HEK293 (cell line): ENCODE measurements around the gene TDRD10.

Source experiments
- CTCF ChIA-PET: fragments of 350-600 bp; formaldehyde crosslinking; extraction: SDS; loops from one replicate; lab custom pipeline; 2021; ENCODE audit warnings: antibody characterized with exemption; lab: Yijun Ruan, JAX
- POLR2A ChIA-PET: fragments of 300-600 bp; formaldehyde crosslinking; extraction: SDS; loops from one replicate; lab custom pipeline; 2020; ENCODE audit warnings: antibody characterized with exemption, inconsistent platforms; lab: Yijun Ruan, JAX
- H3K27ac ChIP-seq: fragments of 200-500 bp; sonication (Bioruptor generic); 2 replicates; pipeline ENCODE4 v1.5.1; 2014; ENCODE audit warnings: low read depth, low read length, control low read depth, inconsistent platforms; ENCODE audit errors: extremely low read depth
- H3K36me3 ChIP-seq, 2 experiments: fragments of 200-500 bp in 1 of 2; sonication (Bioruptor generic) in 1 of 2; 1 replicate in 1 of 2; 2 replicates in 1 of 2; pipeline ENCODE4 v1.5.1; 2014 to 2017; ENCODE audit warnings: inconsistent platforms in 2 of 2, low read length in 2 of 2; ENCODE audit not compliant: control insufficient read depth in 2 of 2, insufficient read depth in 1 of 2
- H3K4me1 ChIP-seq: fragments of 200-500 bp; sonication (Bioruptor generic); 2 replicates; pipeline ENCODE4 v1.5.1; 2014; ENCODE audit warnings: mild to moderate bottlenecking, low read length, inconsistent platforms; ENCODE audit not compliant: control insufficient read depth, insufficient read depth
- H3K4me3 ChIP-seq: 2 replicates; pipeline ENCODE4 v1.5.1; 2011; ENCODE audit warnings: low read depth, mild to moderate bottlenecking, control low read depth, low read length, moderate library complexity
- H3K9me3 ChIP-seq: fragments of 200-500 bp; sonication (Bioruptor generic); 2 replicates; pipeline ENCODE4 v1.5.1; 2014; ENCODE audit warnings: low read depth, low read length, inconsistent platforms; ENCODE audit not compliant: control insufficient read depth, insufficient read depth
- GFI1B ChIP-seq: fragments of 450-650 bp; formaldehyde crosslinking; IDR thresholded peaks from 2 replicates; pipeline ENCODE4 v1.5.1; 2016; ENCODE audit warnings: missing biosample characterization, missing genetic modification characterization
- PATZ1 ChIP-seq: fragments of 450-650 bp; formaldehyde crosslinking; IDR thresholded peaks from 2 replicates; pipeline ENCODE4 v1.5.1; 2016; ENCODE audit warnings: missing biosample characterization, missing genetic modification characterization
- REPIN1 ChIP-seq: fragments of 450-650 bp; formaldehyde crosslinking; IDR thresholded peaks from 2 replicates; pipeline ENCODE4 v1.5.1; 2017; ENCODE audit warnings: missing biosample characterization, missing genetic modification characterization, low read depth
- SALL2 ChIP-seq: fragments of 450-650 bp; formaldehyde crosslinking; IDR thresholded peaks from 2 replicates; pipeline ENCODE4 v1.5.0; 2017; ENCODE audit warnings: missing biosample characterization, mild to moderate bottlenecking, missing genetic modification characterization, borderline replicate concordance
- SCRT2 ChIP-seq: fragments of 450-650 bp; formaldehyde crosslinking; IDR thresholded peaks from 2 replicates; pipeline ENCODE4 v1.5.1; 2016; ENCODE audit warnings: missing biosample characterization, missing genetic modification characterization
- SP2 ChIP-seq: fragments of 450-650 bp; formaldehyde crosslinking; IDR thresholded peaks from 2 replicates; pipeline ENCODE4 v1.5.1; 2016; ENCODE audit warnings: missing biosample characterization, missing genetic modification characterization
- ZBTB1 ChIP-seq: fragments of 450-650 bp; formaldehyde crosslinking; IDR thresholded peaks from 2 replicates; pipeline ENCODE4 v1.5.1; 2016; ENCODE audit warnings: missing biosample characterization, missing genetic modification characterization
- ZBTB48 ChIP-seq: fragments of 450-650 bp; formaldehyde crosslinking; IDR thresholded peaks from 2 replicates; pipeline ENCODE4 v1.5.1; 2016; ENCODE audit warnings: missing biosample characterization, missing genetic modification characterization
- ZFP3 ChIP-seq: fragments of 450-650 bp; formaldehyde crosslinking; IDR thresholded peaks from 2 replicates; pipeline ENCODE4 v1.5.1; 2016; ENCODE audit warnings: low read depth, missing biosample characterization, missing genetic modification characterization
- ZNF18 ChIP-seq: fragments of 450-650 bp; formaldehyde crosslinking; IDR thresholded peaks from 2 replicates; pipeline ENCODE4 v1.5.1; 2016; ENCODE audit warnings: missing biosample characterization, missing genetic modification characterization
- ZNF211 ChIP-seq: fragments of 450-650 bp; formaldehyde crosslinking; IDR thresholded peaks from 2 replicates; pipeline ENCODE4 v1.5.1; 2016; ENCODE audit warnings: low read depth, missing biosample characterization, missing genetic modification characterization
- ZNF324 ChIP-seq: fragments of 450-650 bp; formaldehyde crosslinking; IDR thresholded peaks from 2 replicates; pipeline ENCODE4 v1.5.1; 2016; ENCODE audit warnings: missing biosample characterization, missing genetic modification characterization
- ZNF335 ChIP-seq: fragments of 450-650 bp; formaldehyde crosslinking; conservative IDR thresholded peaks from 2 replicates; pipeline ENCODE4 v1.5.1; 2016; ENCODE audit warnings: missing biosample characterization, missing genetic modification characterization
- ZNF391 ChIP-seq: fragments of 450-650 bp; formaldehyde crosslinking; IDR thresholded peaks from 2 replicates; pipeline ENCODE4 v1.5.1; 2016; ENCODE audit warnings: low read depth, missing biosample characterization, missing genetic modification characterization, borderline replicate concordance
- ZNF585B ChIP-seq: fragments of 450-650 bp; formaldehyde crosslinking; IDR thresholded peaks from 2 replicates; pipeline ENCODE4 v1.5.1; 2016; ENCODE audit warnings: missing biosample characterization, missing genetic modification characterization
- ZSCAN16 ChIP-seq: fragments of 450-650 bp; formaldehyde crosslinking; IDR thresholded peaks from 2 replicates; pipeline ENCODE4 v1.5.1; 2016; ENCODE audit warnings: missing biosample characterization, missing genetic modification characterization
- ZSCAN30 ChIP-seq: fragments of 450-650 bp; IDR thresholded peaks from 2 replicates; pipeline ENCODE4 v1.5.1; 2018; ENCODE audit warnings: missing biosample characterization, mild to moderate bottlenecking, missing genetic modification characterization, moderate library complexity
- TF ChIP-seq, protein P1 (sequence below): fragments of 450-650 bp; formaldehyde crosslinking; IDR thresholded peaks from 2 replicates; pipeline ENCODE4 v1.5.1; 2016; ENCODE audit warnings: missing biosample characterization, missing genetic modification characterization
- TF ChIP-seq, protein P2 (sequence below): fragments of 450-650 bp; formaldehyde crosslinking; conservative IDR thresholded peaks from 2 replicates; pipeline ENCODE4 v1.5.1; 2016; ENCODE audit warnings: low read depth, missing biosample characterization, missing genetic modification characterization

Gene TDRD10

GRCh38 chr1:154512760-154513159 lies 10.7 kb downstream of the TDRD10 start (continued):
- TF ChIP-seq ZSCAN30 (tag by site-specific recombination) = no peak
- no peak for TF ChIP-seq PATZ1 (tag by site-specific recombination)
- no peak for TF ChIP-seq ZBTB1
- TF ChIP-seq ZBTB48 (tag by site-specific recombination) = no peak
- TF ChIP-seq, protein P1, sequence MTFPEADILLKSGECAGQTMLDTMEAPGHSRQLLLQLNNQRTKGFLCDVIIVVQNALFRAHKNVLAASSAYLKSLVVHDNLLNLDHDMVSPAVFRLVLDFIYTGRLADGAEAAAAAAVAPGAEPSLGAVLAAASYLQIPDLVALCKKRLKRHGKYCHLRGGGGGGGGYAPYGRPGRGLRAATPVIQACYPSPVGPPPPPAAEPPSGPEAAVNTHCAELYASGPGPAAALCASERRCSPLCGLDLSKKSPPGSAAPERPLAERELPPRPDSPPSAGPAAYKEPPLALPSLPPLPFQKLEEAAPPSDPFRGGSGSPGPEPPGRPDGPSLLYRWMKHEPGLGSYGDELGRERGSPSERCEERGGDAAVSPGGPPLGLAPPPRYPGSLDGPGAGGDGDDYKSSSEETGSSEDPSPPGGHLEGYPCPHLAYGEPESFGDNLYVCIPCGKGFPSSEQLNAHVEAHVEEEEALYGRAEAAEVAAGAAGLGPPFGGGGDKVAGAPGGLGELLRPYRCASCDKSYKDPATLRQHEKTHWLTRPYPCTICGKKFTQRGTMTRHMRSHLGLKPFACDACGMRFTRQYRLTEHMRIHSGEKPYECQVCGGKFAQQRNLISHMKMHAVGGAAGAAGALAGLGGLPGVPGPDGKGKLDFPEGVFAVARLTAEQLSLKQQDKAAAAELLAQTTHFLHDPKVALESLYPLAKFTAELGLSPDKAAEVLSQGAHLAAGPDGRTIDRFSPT (tag by site-specific recombination) = no peak

DNA sequence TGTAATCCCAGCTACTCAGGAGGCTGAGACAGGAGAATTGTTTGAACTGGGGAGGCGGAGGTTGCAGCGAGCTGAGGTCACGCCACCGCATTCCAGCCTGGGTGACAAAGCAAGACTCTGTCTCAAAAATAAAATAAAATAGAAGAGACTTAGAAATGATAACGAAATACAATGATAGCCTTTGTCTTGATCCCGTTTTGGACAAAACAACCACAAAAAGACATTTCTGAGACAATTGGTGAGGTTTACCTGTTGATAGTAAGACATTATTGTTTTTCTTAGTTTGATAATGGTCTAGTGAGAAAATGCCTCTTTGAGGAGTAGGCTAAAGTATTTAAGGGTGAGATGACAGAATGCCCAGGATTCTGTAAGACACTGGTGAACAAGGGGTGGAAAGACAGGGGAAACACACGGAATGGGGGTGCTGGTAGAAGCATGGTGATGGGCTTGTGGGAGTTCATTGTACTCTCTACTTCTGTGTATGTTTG lies 12.1 kb downstream of the TDRD10 start:
- TF ChIP-seq SCRT2 (tag by site-specific recombination) (peak; percentile 51; the same call in 1 of the 2 replicates), ZNF335 (tag by site-specific recombination) (no peak), ZNF585B (tag by site-specific recombination) (no peak), REPIN1 (tag by site-specific recombination) (no peak), ZNF391 (tag by site-specific recombination) (no peak)
- TF ChIP-seq, protein P2, sequence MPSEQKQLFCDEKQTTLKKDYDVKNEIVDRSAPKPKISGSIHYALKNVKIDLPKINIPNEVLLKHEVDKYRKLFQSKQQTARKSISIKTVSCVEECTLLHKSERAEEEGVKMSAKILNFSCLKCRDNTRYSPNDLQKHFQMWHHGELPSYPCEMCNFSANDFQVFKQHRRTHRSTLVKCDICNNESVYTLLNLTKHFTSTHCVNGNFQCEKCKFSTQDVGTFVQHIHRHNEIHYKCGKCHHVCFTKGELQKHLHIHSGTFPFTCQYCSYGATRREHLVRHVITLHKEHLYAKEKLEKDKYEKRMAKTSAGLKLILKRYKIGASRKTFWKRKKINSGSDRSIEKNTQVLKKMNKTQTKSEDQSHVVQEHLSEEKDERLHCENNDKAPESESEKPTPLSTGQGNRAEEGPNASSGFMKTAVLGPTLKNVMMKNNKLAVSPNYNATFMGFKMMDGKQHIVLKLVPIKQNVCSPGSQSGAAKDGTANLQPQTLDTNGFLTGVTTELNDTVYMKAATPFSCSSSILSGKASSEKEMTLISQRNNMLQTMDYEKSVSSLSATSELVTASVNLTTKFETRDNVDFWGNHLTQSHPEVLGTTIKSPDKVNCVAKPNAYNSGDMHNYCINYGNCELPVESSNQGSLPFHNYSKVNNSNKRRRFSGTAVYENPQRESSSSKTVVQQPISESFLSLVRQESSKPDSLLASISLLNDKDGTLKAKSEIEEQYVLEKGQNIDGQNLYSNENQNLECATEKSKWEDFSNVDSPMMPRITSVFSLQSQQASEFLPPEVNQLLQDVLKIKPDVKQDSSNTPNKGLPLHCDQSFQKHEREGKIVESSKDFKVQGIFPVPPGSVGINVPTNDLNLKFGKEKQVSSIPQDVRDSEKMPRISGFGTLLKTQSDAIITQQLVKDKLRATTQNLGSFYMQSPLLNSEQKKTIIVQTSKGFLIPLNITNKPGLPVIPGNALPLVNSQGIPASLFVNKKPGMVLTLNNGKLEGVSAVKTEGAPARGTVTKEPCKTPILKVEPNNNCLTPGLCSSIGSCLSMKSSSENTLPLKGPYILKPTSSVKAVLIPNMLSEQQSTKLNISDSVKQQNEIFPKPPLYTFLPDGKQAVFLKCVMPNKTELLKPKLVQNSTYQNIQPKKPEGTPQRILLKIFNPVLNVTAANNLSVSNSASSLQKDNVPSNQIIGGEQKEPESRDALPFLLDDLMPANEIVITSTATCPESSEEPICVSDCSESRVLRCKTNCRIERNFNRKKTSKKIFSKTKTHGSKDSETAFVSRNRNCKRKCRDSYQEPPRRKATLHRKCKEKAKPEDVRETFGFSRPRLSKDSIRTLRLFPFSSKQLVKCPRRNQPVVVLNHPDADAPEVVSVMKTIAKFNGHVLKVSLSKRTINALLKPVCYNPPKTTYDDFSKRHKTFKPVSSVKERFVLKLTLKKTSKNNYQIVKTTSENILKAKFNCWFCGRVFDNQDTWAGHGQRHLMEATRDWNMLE = no peak
- Histone ChIP-seq H3K36me3 (no peaks in the 10 kb centered on the region), H3K9me3 (no peaks in the 10 kb centered on the region), H3K4me3 (no peak overlapping the region), H3K4me1 (no peaks in the 10 kb centered on the region), H3K27ac (no peak overlapping the region)
- ChIA-PET CTCF (interaction anchor here (0.6 to 0.9 kb wide), 2 partner anchors 21 to 575 kb away, joined by 3 to 4 read pairs; no protein-coding TSS in a partner anchor), POLR2A (no interaction called here)

GRCh38 chr1:154517661-154518060 lies 15.6 kb downstream of the TDRD10 start:
- CTCF ChIA-PET = interaction anchor here (0.9 to 1.1 kb wide), 2 partner anchors 13 to 29 kb away, joined by 4 to 6 read pairs; no protein-coding TSS in a partner anchor
- no peaks in the 10 kb centered on the region for H3K36me3 ChIP-seq
- no peak overlapping the region for H3K27ac ChIP-seq
- no peaks in the 10 kb centered on the region for H3K9me3 ChIP-seq
- H3K4me3 ChIP-seq = no peak overlapping the region
- TF ChIP-seq ZFP3 (tag by site-specific recombination) (no peak), SALL2 (tag by site-specific recombination) (no peak), GFI1B (tag by site-specific recombination) (no peak), ZNF211 (tag by site-specific recombination) (no peak), ZSCAN16 (tag by site-specific recombination) (no peak), ZNF324 (tag by site-specific recombination) (no peak), ZNF18 (tag by site-specific recombination) (no peak), SP2 (no peak)
- TF ChIP-seq, all 188 proteins: peak for 0
- POLR2A ChIA-PET = no interaction called here
- H3K4me1 ChIP-seq = no peaks in the 10 kb centered on the region
